Panc1 (cell line): Measurements from ENCODE around the gene TMEM134.

Experiments used
- CTCF ChIP-seq: fragments of 450-650 bp; IDR thresholded peaks from 2 replicates; pipeline ENCODE4 v1.5.1; 2017; ENCODE audit warnings: mild to moderate bottlenecking
- POLR2AphosphoS5 ChIP-seq: IDR thresholded peaks from 2 replicates; pipeline ENCODE4 v1.6.1; 2012; ENCODE audit warnings: mild to moderate bottlenecking, low read depth, low read length, moderate library complexity

GRCh38 chr11:67465189-67465510 is 3.9 kb downstream of the TMEM134 start:
- no peak for TF ChIP-seq POLR2AphosphoS5
- no peak for TF ChIP-seq CTCF
